Measurements from ENCODE around the gene DNM1L.

The DNM1L gene

GRCh38 chr12:32753605-32754004, 74.5 kb downstream of the DNM1L start:
- no peak for DNase-seq
- WGBS (ENCODE audit: insufficient coverage): 89% methylated on average over 3 of the region's 4 CpGs
- H3K36me3 ChIP-seq (ENCODE audit: control insufficient read depth in 4 of 4, insufficient read depth in 4 of 4, low read length in 3 of 4): peaks cover 10 to 38% (median 25%) of the 10 kb centered on the region in 4 experiments
- CTCF ChIA-PET: interaction anchor here (1.2 kb wide), 1 partner anchor 389 kb away, joined by 3 read pairs; no protein-coding TSS in a partner anchor
- peaks cover 12 to 21% (median 14%) of the 10 kb centered on the region in 4 experiments for H3K4me1 ChIP-seq (ENCODE audit: control extremely low read depth in 1 of 4, control insufficient read depth in 4 of 4, insufficient read depth in 4 of 4, low read length in 3 of 4)
- POLR2A ChIA-PET: no interaction called here
- H3K27me3 ChIP-seq (replicated peaks in 2 of 5; ENCODE audit: control insufficient read depth in 4 of 5, insufficient read depth in 5 of 5, low read length in 4 of 5): no peaks in the 10 kb centered on the region
- peak overlapping the region in 2 of 7 experiments; percentile 95 to 98 for H3K4me3 ChIP-seq (ENCODE audit: control insufficient read depth in 1 of 7, extremely low read depth in 1 of 7, insufficient read depth in 4 of 7, low read depth in 2 of 7, low read length in 6 of 7)
- no peaks in the 10 kb centered on the region for H3K9me3 ChIP-seq (ENCODE audit: control extremely low read depth in 1 of 5, control insufficient read depth in 4 of 5, insufficient read depth in 2 of 5, low read depth in 1 of 5, low read length in 4 of 5)
- H3K27ac ChIP-seq (ENCODE audit: insufficient read depth in 1 of 2, low read depth in 1 of 2, low read length in 2 of 2, poor library complexity in 1 of 2, severe bottlenecking in 2 of 2): peak overlapping the region in 1 of 2 experiments; percentile 89

GRCh38 chr12:32754111-32754510, 75.0 kb downstream of the DNM1L start:
- POLR2A ChIA-PET: no interaction called here
- DNase-seq: peak in 1 of 3 donors; percentile 4
- CTCF ChIA-PET: interaction anchor here (1.2 to 4.7 kb wide), 2 partner anchors 164 to 390 kb away, joined by 3 to 52 read pairs; no protein-coding TSS in a partner anchor

DNA sequence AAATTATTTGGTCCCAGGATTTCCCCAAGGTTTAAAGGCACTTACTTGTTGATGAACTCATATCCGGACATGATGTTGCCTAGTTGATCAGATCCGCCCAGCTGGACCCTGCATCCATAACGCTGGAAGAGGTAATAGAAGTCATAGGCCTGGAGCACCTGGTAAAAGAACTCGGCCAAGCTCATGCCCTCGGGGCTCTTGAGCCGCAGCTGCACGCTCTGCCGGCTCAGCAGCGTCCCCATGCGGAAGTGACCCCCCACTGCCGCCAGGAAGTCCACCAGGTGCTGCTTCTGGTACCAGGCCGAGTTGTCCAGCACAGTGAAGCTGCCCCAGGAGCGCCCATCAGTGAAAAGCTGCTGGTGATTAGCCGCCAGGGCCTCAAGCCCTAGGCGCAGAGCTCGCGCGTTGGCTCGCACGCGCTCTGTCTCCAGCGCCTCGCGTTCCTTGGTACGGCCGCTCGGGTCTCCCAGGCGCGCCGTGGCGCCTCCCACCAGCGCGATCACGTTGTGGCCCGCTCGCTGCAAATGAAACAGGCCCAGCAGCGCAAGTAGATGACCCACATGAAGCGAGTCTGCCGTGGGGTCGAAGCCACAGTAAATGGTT, 76.1 kb downstream of the DNM1L start:
- H3K9me3 ChIP-seq (ENCODE audit: control extremely low read depth in 1 of 5, control insufficient read depth in 4 of 5, insufficient read depth in 2 of 5, low read depth in 1 of 5, low read length in 4 of 5): no peaks in the 10 kb centered on the region
- ChIA-PET POLR2A (interaction anchor here (0.7 to 1.2 kb wide), 3 partner anchors 240 to 1266 kb away, joined by 3 to 7 read pairs (median 5); no protein-coding TSS in a partner anchor), CTCF (interaction anchor here (0.6 to 4.7 kb wide), 21 partner anchors 12 to 1268 kb away, joined by 3 to 52 read pairs (median 5); partner anchors contain the start of gene ALG10)
- peak; percentile 61 to 85 (median 78) for DNase-seq
- H3K27me3 ChIP-seq (replicated peaks in 2 of 5; ENCODE audit: control insufficient read depth in 4 of 5, insufficient read depth in 5 of 5, low read length in 4 of 5): no peaks in the 10 kb centered on the region
- H3K4me1 ChIP-seq (ENCODE audit: control extremely low read depth in 1 of 4, control insufficient read depth in 4 of 4, insufficient read depth in 4 of 4, low read length in 3 of 4): peaks cover 12 to 21% (median 14%) of the 10 kb centered on the region in 4 experiments
- H3K27ac ChIP-seq (ENCODE audit: insufficient read depth in 1 of 2, low read depth in 1 of 2, low read length in 2 of 2, poor library complexity in 1 of 2, severe bottlenecking in 2 of 2): peak overlapping the region; percentile 82 to 89
- peaks cover 3 to 30% (median 15%) of the 10 kb centered on the region in 4 experiments for H3K36me3 ChIP-seq (ENCODE audit: control insufficient read depth in 4 of 4, insufficient read depth in 4 of 4, low read length in 3 of 4)
- WGBS (ENCODE audit: insufficient coverage): under 1% methylated on average over 39 of the region's 40 CpGs
- peak overlapping the region; percentile 86 to 100 (median 94) for H3K4me3 ChIP-seq (ENCODE audit: control insufficient read depth in 1 of 7, extremely low read depth in 1 of 7, insufficient read depth in 4 of 7, low read depth in 2 of 7, low read length in 6 of 7)

More at GRCh38 chr12:32754111-32754510, 75.0 kb downstream of the DNM1L start:
- peaks cover 8 to 36% (median 21%) of the 10 kb centered on the region in 4 experiments for H3K36me3 ChIP-seq (ENCODE audit: control insufficient read depth in 4 of 4, insufficient read depth in 4 of 4, low read length in 3 of 4)
- peaks cover 12 to 21% (median 14%) of the 10 kb centered on the region in 4 experiments for H3K4me1 ChIP-seq (ENCODE audit: control extremely low read depth in 1 of 4, control insufficient read depth in 4 of 4, insufficient read depth in 4 of 4, low read length in 3 of 4)
- H3K9me3 ChIP-seq (ENCODE audit: control extremely low read depth in 1 of 5, control insufficient read depth in 4 of 5, insufficient read depth in 2 of 5, low read depth in 1 of 5, low read length in 4 of 5): no peaks in the 10 kb centered on the region
- 45% methylated on average over 2 of the region's 2 CpGs for WGBS (ENCODE audit: insufficient coverage)
- no peaks in the 10 kb centered on the region for H3K27me3 ChIP-seq (replicated peaks in 2 of 5; ENCODE audit: control insufficient read depth in 4 of 5, insufficient read depth in 5 of 5, low read length in 4 of 5)
- peak overlapping the region in 6 of 7 experiments; percentile 23 to 100 (median 94) for H3K4me3 ChIP-seq (ENCODE audit: control insufficient read depth in 1 of 7, extremely low read depth in 1 of 7, insufficient read depth in 4 of 7, low read depth in 2 of 7, low read length in 6 of 7)
- H3K27ac ChIP-seq (ENCODE audit: insufficient read depth in 1 of 2, low read depth in 1 of 2, low read length in 2 of 2, poor library complexity in 1 of 2, severe bottlenecking in 2 of 2): peak overlapping the region in 1 of 2 experiments; percentile 89

- Histone ChIP-seq H3K4me1 (ENCODE audit: control extremely low read depth in 1 of 4, control insufficient read depth in 4 of 4, insufficient read depth in 4 of 4, low read length in 3 of 4) (peaks cover 12 to 21% (median 14%) of the 10 kb centered on the region in 4 experiments), H3K27me3 (replicated peaks in 2 of 5; ENCODE audit: control insufficient read depth in 4 of 5, insufficient read depth in 5 of 5, low read length in 4 of 5) (no peaks in the 10 kb centered on the region), H3K27ac (ENCODE audit: insufficient read depth in 1 of 2, low read depth in 1 of 2, low read length in 2 of 2, poor library complexity in 1 of 2, severe bottlenecking in 2 of 2) (peak within 1 kb of the TSS; percentile 82 to 89), H3K9me3 (ENCODE audit: control extremely low read depth in 1 of 5, control insufficient read depth in 4 of 5, insufficient read depth in 2 of 5, low read depth in 1 of 5, low read length in 4 of 5) (no peaks in the 10 kb centered on the region), H3K4me3 (ENCODE audit: control insufficient read depth in 1 of 7, extremely low read depth in 1 of 7, insufficient read depth in 4 of 7, low read depth in 2 of 7, low read length in 6 of 7) (peak within 1 kb of the TSS; percentile 86 to 100 (median 94)), H3K36me3 (ENCODE audit: control insufficient read depth in 4 of 4, insufficient read depth in 4 of 4, low read length in 3 of 4) (peaks cover 2 to 24% (median 10%) of the 10 kb centered on the region in 4 experiments)
- POLR2A ChIA-PET: interaction anchor here (1.2 to 1.4 kb wide), 2 partner anchors 162 to 1265 kb away, joined by 3 to 5 read pairs; no protein-coding TSS in a partner anchor
- 0% methylated on average over 35 of the region's 39 CpGs for WGBS (ENCODE audit: insufficient coverage)
- CTCF ChIA-PET: interaction anchor here (0.6 to 4.7 kb wide), 23 partner anchors 11 to 1278 kb away, joined by 3 to 52 read pairs (median 5); partner anchors contain the start of gene ALG10
- peak; percentile 93 to 97 (median 95) for DNase-seq
Observed at GRCh38 chr12:32755654-32756475, 76.8 kb downstream of the DNM1L start, which contains the start of gene YARS2. YARS2 (minus strand) TSS chr12:32755897; CDS start chr12:32755874, 23 bp downstream.

- Histone ChIP-seq H3K4me3 (ENCODE audit: control insufficient read depth in 1 of 7, extremely low read depth in 1 of 7, insufficient read depth in 4 of 7, low read depth in 2 of 7, low read length in 6 of 7) (peak overlapping the region in 4 of 7 experiments; percentile 87 to 100 (median 96)), H3K27ac (ENCODE audit: insufficient read depth in 1 of 2, low read depth in 1 of 2, low read length in 2 of 2, poor library complexity in 1 of 2, severe bottlenecking in 2 of 2) (peak overlapping the region in 1 of 2 experiments; percentile 89)
- 55% methylated on average over 5 of the region's 8 CpGs for WGBS (ENCODE audit: insufficient coverage)
Observed at GRCh38 chr12:32756476-32757066, 77.5 kb downstream of the DNM1L start.

DNA sequence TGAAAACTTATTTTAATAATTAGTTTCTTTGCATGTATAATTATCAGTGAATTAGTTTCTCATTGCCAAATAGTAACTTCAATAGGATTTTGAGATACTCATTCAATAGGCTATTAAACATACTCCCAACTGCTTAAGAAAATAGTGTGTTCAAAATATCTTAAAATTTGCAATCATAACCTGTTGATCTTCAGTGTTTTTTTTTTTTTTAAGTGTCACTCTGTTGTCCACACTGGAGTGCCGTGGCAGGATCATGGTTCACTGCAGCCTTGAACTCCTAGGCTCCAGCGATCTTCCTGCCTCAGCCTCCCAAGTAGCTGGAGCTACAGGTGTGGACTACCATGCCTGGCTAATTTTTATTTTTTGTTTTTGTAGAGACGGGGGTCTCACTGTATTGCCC, 78.1 kb downstream of the DNM1L start:
- no peaks in the 10 kb centered on the region for H3K9me3 ChIP-seq (ENCODE audit: control extremely low read depth in 1 of 5, control insufficient read depth in 4 of 5, insufficient read depth in 2 of 5, low read depth in 1 of 5, low read length in 4 of 5)
- WGBS (ENCODE audit: insufficient coverage): 100% methylated on average over 3 of the region's 3 CpGs
- no peaks in the 10 kb centered on the region for H3K27me3 ChIP-seq (replicated peaks in 2 of 5; ENCODE audit: control insufficient read depth in 4 of 5, insufficient read depth in 5 of 5, low read length in 4 of 5)
- H3K36me3 ChIP-seq (ENCODE audit: control insufficient read depth in 4 of 4, insufficient read depth in 4 of 4, low read length in 3 of 4): peaks cover 0 to 13% (median 4%) of the 10 kb centered on the region in 4 experiments
- DNase-seq: no peak
- H3K4me3 ChIP-seq (ENCODE audit: control insufficient read depth in 1 of 7, extremely low read depth in 1 of 7, insufficient read depth in 4 of 7, low read depth in 2 of 7, low read length in 6 of 7): no peak overlapping the region
- ChIA-PET CTCF (interaction anchor here (0.8 to 4.7 kb wide), 6 partner anchors 10 to 1266 kb away, joined by 3 to 52 read pairs (median 12); partner anchors contain the start of gene ALG10), POLR2A (no interaction called here)
- peaks cover 15 to 31% (median 20%) of the 10 kb centered on the region in 4 experiments for H3K4me1 ChIP-seq (ENCODE audit: control extremely low read depth in 1 of 4, control insufficient read depth in 4 of 4, insufficient read depth in 4 of 4, low read length in 3 of 4)
- no peak overlapping the region for H3K27ac ChIP-seq (ENCODE audit: insufficient read depth in 1 of 2, low read depth in 1 of 2, low read length in 2 of 2, poor library complexity in 1 of 2, severe bottlenecking in 2 of 2)

More at GRCh38 chr12:32756476-32757066, 77.5 kb downstream of the DNM1L start:
- ChIA-PET POLR2A (interaction anchor here (1.4 kb wide), 1 partner anchor 161 kb away, joined by 3 read pairs; no protein-coding TSS in a partner anchor), CTCF (interaction anchor here (0.6 to 4.7 kb wide), 14 partner anchors 10 to 1277 kb away, joined by 3 to 52 read pairs (median 5); partner anchors contain the start of gene ALG10)
- Histone ChIP-seq H3K36me3 (ENCODE audit: control insufficient read depth in 4 of 4, insufficient read depth in 4 of 4, low read length in 3 of 4) (peaks cover 2 to 18% (median 7%) of the 10 kb centered on the region in 4 experiments), H3K27me3 (replicated peaks in 2 of 5; ENCODE audit: control insufficient read depth in 4 of 5, insufficient read depth in 5 of 5, low read length in 4 of 5) (no peaks in the 10 kb centered on the region), H3K9me3 (ENCODE audit: control extremely low read depth in 1 of 5, control insufficient read depth in 4 of 5, insufficient read depth in 2 of 5, low read depth in 1 of 5, low read length in 4 of 5) (no peaks in the 10 kb centered on the region), H3K4me1 (ENCODE audit: control extremely low read depth in 1 of 4, control insufficient read depth in 4 of 4, insufficient read depth in 4 of 4, low read length in 3 of 4) (peaks cover 15 to 25% (median 18%) of the 10 kb centered on the region in 4 experiments)
- no peak for DNase-seq
